GM19043 (cell line): ENCODE measurements around the gene COP1.
A peak's percentile ranks its signal among the peaks of the same experiment; 100 is the strongest.
"Not testable (repeated sequence)": the region's sequence is repeated elsewhere in the genome, so short reads cannot be mapped to it uniquely, and the experiment has no call there.

ENCODE experiments used
- ATAC-seq: cut with Tn5 transposase; IDR thresholded peaks from one replicate; pipeline ENCODE4 v1.9.1; 2021; ENCODE audit warnings: low read depth; ENCODE audit not compliant: unreplicated experiment

Gene COP1

DNA sequence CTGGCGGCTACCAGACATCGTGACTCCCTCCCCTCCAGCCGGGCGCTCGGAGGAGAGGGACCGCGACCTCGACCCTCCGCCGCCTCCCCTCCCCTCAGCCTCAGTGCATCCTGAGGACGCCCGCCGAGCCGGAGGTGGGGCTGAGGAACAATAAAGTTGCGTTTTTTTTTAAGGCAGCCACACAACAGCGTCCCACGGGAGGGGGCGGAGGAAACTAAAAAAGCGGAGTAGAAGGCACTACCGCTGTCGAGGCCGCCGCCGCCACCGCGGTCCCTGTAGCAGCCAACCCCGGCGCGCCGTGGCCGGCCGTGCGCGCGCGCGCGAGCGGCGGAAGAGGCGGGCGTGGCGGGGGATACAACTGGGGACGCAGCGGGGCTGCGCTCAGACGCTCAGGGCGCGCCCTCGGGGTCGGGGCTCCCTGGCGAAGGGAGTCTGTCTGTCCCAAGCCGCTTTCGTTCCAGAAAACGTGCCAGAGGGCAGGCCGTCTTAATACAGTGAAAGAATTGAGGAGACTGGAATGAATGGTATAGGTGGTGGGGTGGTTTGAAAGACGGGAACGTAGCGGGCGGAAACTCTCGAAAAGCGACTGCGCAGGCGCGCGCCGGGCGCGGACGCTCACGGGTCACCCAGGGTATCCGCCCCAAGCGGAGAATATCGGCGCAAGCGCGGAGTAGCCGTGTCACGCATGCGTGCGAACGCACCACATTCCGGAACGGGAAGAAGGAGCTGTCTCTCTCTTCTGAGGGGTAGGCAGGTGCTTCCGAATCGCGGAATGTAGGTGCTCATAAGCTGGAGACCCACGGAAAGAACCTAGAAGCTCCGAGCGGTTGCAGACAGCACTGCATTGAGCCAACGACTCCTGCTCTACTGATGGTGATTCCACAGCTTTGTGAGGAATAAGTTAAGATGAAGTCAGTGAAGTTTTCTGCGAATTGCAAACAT, at the start of gene COP1:
Gene COP1 (minus strand): TSS at position 326 of the 942 bp plus-strand sequence. CDS start 308 bp downstream, at position 18.
- ATAC-seq = peak; percentile 75

DNA sequence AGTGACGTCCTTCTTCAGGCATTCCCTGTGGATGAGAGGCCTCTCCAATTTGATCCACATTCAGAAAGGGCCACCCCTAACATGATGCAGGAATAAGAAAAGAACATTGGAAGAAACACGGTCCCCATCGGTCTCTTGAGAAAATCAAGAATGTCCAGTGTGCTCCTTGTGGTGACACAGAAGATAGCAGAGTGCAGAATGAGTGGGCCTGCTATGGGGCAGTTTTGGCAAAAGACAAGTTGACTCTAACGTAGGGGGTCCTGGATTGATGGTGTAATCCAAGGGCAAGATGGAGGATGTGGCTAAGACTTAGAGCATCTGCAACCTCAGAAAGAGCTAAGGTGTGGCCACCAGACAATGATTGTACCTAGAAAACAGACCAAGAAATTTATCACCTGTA, 45.1 kb upstream of the COP1 start:
- ATAC-seq = no peak

DNA sequence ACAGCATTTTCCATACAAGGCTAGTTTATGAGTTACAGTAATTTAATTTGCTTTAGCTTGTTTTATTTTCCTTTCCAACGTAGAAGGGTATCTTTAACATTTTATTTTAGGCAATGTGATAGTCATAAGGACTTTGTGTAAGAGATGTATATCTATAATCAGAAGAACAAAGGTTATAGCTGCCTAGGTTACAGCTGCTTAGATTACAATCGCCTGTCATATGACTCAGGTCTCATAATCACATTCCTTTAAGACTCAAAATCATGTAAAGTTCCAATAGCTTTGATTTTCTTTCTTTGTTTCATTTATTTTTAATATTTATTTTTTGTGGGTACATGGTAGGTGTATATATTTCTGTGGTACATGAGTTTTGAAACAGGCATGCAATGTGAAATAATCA, 37.8 kb upstream of the COP1 start:
- no peak for ATAC-seq

DNA sequence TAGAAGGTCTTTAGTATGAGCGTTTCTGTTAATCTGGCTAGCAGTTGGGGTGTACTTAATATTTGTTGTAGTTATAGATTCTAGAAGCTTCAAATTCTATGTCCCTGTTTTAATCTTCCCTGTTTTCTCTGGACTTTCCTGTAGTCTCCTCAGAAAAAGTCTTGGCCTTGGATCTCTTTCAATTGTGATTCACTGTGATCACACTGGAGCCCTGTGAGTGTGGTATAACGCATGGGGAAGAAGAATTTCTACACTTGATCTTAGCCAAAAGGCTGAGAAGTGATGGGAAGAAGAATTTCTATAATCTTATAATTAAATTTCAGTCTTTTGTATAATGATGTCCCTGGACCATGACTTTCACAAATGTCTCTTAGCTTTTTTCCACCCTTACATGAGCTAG, 36.7 kb upstream of the COP1 start:
- ATAC-seq = no peak

DNA sequence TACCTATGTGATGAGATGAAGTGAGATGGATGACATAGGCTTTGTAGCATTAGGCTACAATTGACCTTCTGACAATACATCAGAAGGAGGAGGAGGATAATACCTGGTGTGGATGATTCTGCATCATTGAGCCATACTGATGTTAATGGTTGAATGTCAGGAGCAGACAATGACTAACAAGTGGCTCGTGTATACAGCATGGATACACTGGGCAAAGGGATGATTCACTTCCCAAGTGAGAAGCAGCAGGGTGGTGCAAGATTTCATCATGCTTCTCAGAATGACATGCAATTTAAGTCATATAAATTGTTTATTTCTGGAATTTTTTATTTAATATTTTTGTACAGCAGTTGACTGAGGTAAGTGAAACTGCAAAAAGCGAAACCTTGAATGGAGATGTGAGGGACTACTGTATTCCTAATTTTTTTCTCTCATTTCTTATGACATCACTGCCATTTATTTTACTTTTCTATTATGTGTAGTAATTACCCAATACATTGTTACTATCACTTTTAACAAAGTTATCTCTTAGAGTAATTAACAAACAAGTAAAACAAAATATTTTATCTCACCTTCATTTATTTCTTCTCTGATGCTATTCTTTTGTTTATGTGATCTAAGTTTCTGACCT, 34.4 kb upstream of the COP1 start:
- ATAC-seq = no peak

DNA sequence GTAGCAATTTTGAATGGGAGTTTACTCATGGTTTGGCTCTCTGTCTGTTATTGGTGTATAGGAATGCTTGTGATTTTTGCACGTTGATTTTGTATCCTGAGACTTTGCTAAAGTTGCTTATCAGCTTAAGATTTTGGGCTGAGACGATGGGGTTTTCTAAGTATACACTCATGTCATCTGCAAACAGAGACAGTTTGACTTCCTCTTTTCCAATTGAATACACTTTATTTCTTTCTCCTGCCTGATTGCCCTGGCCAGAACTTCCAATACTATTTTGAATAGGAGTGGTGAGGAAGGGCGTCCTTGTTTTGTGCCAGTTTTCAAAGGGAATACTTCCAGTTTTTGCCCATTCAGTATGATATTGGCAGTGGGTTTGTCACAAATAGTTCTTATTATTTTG, 26.6 kb upstream of the COP1 start:
- ATAC-seq = not testable (repeated sequence)

DNA sequence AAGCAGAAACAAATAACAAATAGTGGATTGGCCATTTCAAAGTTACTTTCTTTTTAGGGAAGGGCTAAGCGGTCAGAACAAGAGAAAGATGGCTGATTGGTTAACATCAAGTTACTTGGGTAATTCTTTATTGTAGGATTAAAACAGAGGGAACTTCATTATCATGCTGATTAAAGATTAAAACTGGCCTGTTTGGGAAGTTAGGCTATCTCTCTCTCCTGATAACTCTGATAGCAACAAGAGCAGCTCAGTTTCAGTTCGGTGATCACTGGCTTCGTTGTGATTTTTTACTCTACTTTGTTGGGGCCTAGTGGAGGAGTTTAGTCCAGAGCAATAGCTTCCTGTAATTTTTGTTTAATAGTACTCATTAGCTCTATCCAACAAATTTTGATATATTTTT, 20.5 kb upstream of the COP1 start:
- no peak for ATAC-seq

DNA sequence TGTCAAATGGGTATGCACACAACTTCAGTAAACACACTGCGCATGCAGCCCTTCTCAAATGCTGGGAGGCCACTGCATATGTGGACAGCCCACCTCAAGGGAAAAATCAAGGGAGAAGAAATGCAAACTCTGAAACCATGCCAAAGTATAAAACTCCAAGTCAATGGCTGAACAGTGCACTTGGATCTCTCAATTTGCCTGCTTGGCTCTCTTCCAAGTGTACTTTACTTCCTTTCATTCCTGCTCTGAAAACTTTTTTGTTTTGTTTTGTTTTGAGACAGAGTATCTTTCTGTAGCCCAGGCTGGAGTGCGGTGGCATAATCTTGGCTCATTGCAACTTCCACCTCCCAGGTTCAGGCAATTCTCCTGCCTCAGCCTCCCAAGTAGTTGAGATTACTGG, 18.8 kb upstream of the COP1 start:
- no peak for ATAC-seq

DNA sequence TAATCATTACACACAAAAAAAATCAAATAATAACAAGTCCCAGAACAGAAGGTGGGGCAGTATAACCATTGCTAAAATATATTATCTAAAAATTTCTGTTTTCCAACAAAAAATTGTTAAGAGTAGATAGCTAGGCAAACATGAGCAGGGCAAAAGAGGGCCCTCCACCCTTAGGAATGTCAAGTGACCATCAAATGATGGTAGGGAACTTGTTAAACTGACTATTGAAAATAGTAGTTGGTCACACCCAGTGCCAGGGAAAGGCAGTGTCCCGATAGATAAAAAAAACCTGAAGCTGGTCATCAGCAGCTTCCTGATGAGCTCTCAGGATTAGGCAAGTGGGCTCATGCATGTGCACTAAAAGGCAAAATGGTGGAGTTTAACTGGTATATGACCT, 18.4 kb upstream of the COP1 start:
- ATAC-seq = no peak

DNA sequence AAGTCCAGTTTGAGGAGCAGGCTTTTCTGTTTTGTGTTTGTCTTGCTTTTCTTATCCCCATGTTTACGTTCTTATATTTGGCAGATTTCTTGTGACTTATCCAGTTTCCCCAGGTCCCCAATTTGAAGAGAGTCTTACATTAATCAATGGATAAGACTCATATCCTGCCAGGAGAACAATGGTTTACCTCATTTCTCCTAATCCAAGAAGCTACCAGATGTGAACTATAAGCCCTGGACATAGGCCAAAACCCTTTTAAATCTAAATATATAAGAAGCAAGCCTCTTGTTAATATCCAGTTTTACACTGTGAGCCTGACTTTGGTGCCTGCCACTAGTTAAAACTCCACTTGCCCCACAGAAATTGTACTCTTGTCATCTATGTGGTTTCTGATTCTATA, 15.1 kb upstream of the COP1 start:
- no peak for ATAC-seq

DNA sequence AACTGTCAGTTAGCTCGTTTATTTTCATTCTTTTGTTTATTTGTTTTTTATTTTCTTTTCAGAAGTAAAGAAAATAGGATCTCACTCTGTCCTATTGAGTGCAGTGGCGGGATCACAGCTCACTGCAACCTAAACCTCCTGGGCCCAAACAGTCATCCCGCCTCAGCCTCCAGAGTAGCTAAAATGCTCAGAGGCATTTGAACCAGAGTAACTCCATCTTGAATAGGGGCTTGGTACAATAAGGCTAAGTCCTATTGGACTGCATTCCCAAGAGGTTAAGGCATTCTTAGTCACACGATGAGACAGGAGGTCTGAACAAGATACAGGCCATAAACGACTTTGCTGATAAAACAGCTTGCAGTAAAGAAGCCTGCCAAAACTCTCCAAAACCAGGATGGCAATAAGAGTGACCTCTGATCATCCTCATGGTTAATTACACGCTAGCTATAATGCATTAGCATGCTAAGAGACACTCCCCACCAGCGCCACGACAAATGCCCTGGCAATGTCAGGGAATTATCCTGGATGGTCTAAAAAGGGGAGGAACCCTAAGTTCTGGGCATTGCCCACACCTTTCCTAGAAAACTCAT, 13.1 kb upstream of the COP1 start:
- no peak for ATAC-seq

DNA sequence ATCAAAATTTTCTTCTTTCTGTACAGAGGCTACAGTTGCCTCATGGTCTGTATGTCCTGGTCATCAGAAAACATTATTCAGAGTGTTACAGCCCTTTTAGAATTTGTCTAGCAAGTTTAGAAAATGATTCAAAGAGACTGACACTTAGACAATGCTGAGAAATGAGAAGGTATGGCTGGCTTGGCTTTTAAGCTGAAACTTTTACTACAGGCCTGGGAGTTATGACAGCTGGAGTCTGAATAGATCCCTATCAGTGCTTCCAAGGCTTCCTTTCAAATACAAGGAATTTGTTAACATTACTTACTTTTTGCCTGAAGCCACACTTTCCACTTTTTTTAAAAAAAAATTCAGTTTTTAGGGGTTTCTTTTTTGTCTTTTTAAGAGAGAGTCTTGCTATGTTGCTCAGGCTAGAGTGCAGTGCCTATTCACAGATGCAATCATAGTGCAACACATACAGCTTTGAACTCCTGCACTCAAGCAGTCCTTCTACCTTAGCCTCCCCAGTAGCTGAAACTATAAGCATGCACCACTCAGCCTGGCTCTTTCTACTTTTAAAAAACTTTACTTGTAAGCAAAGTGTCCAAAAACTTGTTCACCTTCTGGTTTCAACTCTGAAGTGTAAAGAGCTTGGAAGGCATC, 10.5 kb upstream of the COP1 start:
- ATAC-seq = no peak

DNA sequence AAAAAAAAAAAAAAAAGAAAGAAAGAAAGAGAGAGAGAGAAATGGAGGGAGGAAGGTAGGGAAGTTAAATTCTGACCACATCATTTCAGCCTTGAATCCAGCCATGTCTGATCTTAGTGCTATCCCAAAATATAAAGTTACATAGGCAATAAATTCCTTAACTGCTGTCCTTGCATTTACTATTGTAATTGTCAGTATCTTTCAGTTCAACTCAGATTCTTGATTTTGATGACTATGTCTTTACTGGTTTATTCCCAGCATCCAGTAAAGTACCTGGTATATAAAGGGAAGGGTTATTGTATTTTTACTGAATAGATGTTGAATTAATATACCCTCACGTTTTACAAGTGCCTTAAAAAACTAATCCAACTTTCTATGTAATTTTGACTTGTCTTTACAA, 8.9 kb upstream of the COP1 start:
- ATAC-seq = no peak

DNA sequence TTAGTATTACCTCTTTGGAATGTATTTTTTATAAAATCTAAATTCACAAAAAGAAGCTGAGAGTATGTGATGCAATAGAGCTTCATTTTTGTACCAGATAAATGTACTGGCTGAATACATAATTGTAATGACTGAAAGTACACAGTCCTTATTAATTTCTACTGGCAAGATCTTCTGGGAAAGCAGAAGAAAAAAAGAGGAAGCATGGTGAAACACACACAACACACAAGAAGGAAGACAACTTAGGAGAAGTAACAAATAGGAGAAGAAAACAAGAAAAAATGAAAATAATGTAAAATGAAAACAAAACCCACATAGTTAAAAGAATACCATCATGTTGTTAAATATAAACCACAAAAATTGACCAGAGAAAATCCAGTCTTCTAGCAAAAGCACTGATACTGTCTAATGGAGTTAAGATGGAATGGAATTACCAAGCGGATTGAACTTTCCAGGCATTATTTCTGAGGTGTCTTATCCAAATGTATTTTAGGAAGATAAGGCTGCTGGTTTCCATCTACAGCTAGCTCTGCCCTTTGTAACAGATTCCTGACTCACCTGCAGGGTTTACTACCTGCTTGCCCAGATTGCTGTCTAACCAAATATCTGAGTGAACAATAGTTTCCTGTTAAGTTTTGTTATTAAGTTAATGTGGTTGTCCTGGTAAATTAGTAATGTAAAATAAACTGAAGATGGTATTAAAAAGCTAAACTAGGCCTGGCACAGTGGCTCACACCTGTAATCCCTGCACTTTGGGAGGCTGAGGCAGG, 4.5 kb upstream of the COP1 start:
- no peak for ATAC-seq

DNA sequence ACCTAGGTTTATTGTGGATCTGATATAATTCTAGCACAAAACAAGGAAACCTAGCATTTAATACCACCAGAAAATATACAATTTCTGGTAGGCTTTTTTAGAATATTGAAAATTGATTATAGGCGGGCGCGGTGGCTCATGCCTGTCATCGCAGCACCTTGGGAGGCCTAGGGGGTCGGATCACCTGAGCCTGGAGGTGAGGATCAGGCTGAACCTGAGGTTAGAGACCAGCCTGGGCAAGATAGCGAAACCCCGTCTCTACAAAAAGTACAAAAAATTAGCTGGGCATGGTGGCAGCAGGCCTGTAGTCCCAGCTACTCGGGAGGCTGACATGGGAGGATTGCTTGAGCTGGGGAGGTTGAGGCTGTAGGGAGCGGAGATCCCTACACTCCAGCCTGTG, 948 bp upstream of the COP1 start:
- no peak for ATAC-seq

DNA sequence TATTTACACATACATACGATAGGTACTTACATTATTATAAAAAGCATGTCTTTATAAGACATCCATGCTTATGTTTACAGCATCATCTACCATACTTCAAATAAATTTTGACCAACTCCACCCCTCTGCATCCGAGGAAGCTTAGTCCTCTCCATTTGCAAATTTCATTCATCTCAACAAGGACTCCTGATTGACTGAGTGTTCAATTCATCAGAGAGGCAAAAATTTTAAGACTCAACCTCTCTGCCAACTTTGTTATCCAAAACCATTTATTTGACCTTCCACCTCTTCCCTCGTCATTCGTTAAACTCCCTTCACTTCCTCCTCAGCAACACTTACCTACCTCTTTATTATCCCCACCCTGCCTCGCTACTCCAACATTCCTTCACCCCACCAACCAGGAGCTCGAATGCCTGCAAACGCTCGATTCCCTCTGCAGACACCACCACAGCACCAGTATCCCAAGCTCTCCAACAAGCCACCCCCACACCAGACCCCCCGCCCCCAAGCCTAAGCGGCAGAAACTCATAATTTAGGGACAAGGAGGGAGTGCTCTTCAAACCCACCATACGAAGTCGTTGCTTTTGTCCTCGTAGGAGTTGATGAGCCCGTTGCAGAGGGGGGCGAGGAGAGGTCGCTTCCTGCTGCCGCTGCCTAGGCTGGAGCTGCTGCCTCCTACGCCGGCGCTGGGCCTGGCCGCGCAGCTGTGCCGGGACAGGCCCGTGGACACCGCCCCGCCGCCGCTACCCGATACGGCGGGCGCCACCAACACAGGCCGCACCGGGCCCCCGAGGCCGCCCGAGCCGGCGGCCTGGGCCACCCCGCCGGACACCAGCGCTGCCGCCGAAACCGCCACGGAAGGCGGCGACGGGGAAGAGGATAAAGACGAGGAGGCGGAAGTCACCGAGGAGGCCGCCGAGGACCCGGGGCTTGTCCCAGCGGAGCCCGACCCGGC, 803 bp downstream of the COP1 start:
- peak; percentile 16 for ATAC-seq

DNA sequence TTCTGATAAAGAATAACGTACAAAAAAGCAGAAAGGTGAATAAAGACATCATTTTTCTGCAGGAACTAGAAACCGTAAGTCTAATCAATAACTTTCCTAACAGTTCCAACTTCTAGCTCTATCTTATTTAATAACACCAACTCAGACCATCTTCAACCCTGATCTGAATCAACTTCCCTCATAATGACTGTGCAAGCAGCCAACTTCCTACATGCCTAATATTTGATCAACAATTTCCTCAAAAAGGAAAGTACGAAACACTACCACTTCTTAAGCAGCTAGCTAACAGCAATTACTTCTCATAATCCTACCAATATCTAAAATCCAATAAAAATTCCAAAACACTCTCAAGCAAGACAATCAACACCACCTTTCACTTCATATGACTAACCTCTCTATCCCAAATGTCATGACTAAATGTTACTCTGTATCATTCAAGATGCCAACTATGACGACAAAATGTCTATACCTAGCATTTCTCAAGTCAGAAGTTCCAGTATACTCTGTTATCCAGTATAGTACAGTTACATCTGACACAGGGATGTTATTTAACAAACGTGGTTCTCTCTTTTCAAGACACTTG, 1.7 kb downstream of the COP1 start:
- no peak for ATAC-seq

DNA sequence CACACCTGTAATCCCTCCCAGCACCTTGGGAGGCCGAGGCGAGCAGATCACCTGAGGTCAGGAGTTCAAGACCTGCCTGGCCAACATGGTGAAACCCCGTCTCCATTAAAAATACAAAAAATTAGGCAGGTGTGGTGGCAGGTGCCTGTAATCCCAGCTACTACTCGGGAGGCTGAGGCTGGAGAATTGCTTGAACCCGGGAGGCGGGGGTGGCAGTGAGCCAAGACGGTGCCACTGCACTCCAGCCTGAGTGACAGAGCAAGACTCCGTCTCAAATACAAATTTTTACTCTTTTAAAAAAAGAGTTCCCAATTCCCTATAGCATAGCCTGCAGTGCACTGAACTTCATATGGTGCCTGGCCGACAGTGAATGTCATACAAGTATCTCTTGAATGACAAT, 2.4 kb downstream of the COP1 start:
- not testable (repeated sequence) for ATAC-seq

DNA sequence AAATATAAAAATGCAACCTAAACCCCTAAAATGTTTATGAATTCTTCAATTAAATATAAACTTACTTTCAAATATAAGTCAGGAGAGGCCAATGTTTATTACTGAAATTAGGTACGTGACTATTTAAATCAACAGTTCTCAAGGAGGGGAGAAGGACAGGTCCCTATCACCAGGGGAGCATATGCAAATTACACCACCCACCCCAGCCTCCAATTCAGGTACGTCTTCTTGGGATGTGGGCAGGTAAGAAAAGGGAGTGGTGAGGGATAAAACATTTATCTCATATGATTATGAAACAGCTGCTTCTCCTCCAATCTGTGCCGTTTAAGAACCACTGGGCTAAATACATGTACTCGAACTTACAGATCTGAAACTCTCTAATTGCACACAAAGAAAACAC, 3.4 kb downstream of the COP1 start:
- no peak for ATAC-seq
